GM12891 (cell line): Measurements from ENCODE around the gene RRAGD.
A peak's percentile ranks its signal among the peaks of the same experiment; 100 is the strongest.

ENCODE experiments used
- DNase-seq: peaks from one replicate; pipeline ENCODE4 v3.0.0; 2011; ENCODE audit warnings: low spot score; ENCODE audit not compliant: insufficient read length
- FAIRE-seq: peaks from 2 replicates; lab custom pipeline; 2011; peaks lifted over from hg19 to GRCh38; lab: Jason Lieb, UNC
- PAX5 ChIP-seq: IDR thresholded peaks from 2 replicates; pipeline ENCODE4 v1.6.1; 2011; ENCODE audit warnings: low read length, moderate library complexity, mild to moderate bottlenecking; ENCODE audit not compliant: insufficient read depth, severe bottlenecking
- POLR2A ChIP-seq: IDR thresholded peaks from 2 replicates; pipeline ENCODE4 v1.6.1; 2011; ENCODE audit warnings: low read depth, low read length, control low read depth
- POLR2AphosphoS5 ChIP-seq: IDR thresholded peaks from 2 replicates; pipeline ENCODE4 v1.6.1; 2011; ENCODE audit warnings: low read depth, low read length, control low read depth
- POU2F2 ChIP-seq: IDR thresholded peaks from 2 replicates; pipeline ENCODE4 v1.6.1; 2011; ENCODE audit warnings: low read depth, mild to moderate bottlenecking, control low read depth, low read length, moderate library complexity
- SPI1 ChIP-seq: IDR thresholded peaks from 2 replicates; pipeline ENCODE4 v1.6.1; 2011; ENCODE audit warnings: low read depth, low read length, control low read depth
- TAF1 ChIP-seq: IDR thresholded peaks from 2 replicates; pipeline ENCODE4 v1.6.1; 2011; ENCODE audit warnings: low read depth, low read length, control low read depth

Gene RRAGD

GRCh38 chr6:89379281-89379680 is 32.8 kb downstream of the RRAGD start:
- peak; percentile 64 for FAIRE-seq

GRCh38 chr6:89378628-89379027 is 33.4 kb downstream of the RRAGD start:
- DNase-seq = no peak
- no peak for FAIRE-seq
- no peak for TF ChIP-seq PAX5
- TF ChIP-seq POU2F2 = no peak
- TF ChIP-seq TAF1 = no peak
- TF ChIP-seq POLR2A = no peak
- no peak for TF ChIP-seq SPI1

More at GRCh38 chr6:89379281-89379680, 32.8 kb downstream of the RRAGD start:
- no peak for DNase-seq
- TF ChIP-seq SPI1 (0 out of 2 replicates have a peak, but pooled peaks have one; percentile 17), PAX5 (no peak)

GRCh38 chr6:89375427-89376267 is 36.4 kb downstream of the RRAGD start:
- no peak for DNase-seq
- TF ChIP-seq POU2F2 (no peak), SPI1 (peak; percentile 22; the same call in 1 of the 2 replicates), TAF1 (no peak)
- FAIRE-seq = peak; percentile 96

GRCh38 chr6:89372506-89372901 is 39.6 kb downstream of the RRAGD start:
- DNase-seq (no peak), FAIRE-seq (no peak)
- no peak for TF ChIP-seq SPI1
- TF ChIP-seq POU2F2 = no peak
- no peak for TF ChIP-seq POLR2AphosphoS5
- no peak for TF ChIP-seq TAF1
- no peak for TF ChIP-seq POLR2A
- no peak for TF ChIP-seq PAX5

GRCh38 chr6:89371849-89372505 is 40.1 kb downstream of the RRAGD start:
- no peak for TF ChIP-seq TAF1
- TF ChIP-seq POLR2AphosphoS5 = no peak
- peak; percentile 58 for TF ChIP-seq SPI1
- TF ChIP-seq POU2F2 = no peak
- no peak for TF ChIP-seq POLR2A
- no peak for TF ChIP-seq PAX5
- DNase-seq (no peak), FAIRE-seq (peak; percentile 95)

- DNase-seq = no peak
- TF ChIP-seq PAX5 = no peak
- no peak for TF ChIP-seq POLR2AphosphoS5
- TF ChIP-seq POLR2A = no peak
- TF ChIP-seq POU2F2 = no peak
- no peak for TF ChIP-seq TAF1
- no peak for TF ChIP-seq SPI1
These were observed 43.1 kb downstream of the RRAGD start for GRCh38 chr6:89368999-89369398.

GRCh38 chr6:89368107-89368506 is 44.0 kb downstream of the RRAGD start:
- no peak for TF ChIP-seq POLR2A
- TF ChIP-seq SPI1 = no peak
- TF ChIP-seq PAX5 = no peak
- no peak for TF ChIP-seq TAF1
- no peak for TF ChIP-seq POU2F2
- peak; percentile 63 for FAIRE-seq

More at GRCh38 chr6:89368999-89369398, 43.1 kb downstream of the RRAGD start:
- FAIRE-seq = no peak

GRCh38 chr6:89364586-89364985 is 47.5 kb downstream of the RRAGD start:
- DNase-seq = no peak
- TF ChIP-seq POLR2A = no peak
- no peak for TF ChIP-seq TAF1
- no peak for TF ChIP-seq POU2F2
- TF ChIP-seq POLR2AphosphoS5 = no peak
- TF ChIP-seq PAX5 = no peak
- no peak for TF ChIP-seq SPI1
- peak; percentile 86 for FAIRE-seq

More at GRCh38 chr6:89368107-89368506, 44.0 kb downstream of the RRAGD start:
- DNase-seq = no peak

GRCh38 chr6:89361171-89361570 is 50.9 kb downstream of the RRAGD start:
- FAIRE-seq (peak; percentile 58), DNase-seq (no peak)
- TF ChIP-seq PAX5 (no peak), POU2F2 (no peak), POLR2A (no peak), SPI1 (no peak), TAF1 (no peak), POLR2AphosphoS5 (no peak)
